SU-DHL-6 (cell line): Measurements from ENCODE around the gene EIF1B.

Experiments used
- CTCF ChIP-seq: fragments of 200-600 bp; sonication (generic); IDR thresholded peaks from one replicate; pipeline ENCODE4 v1.5.1; 2017; ENCODE audit warnings: antibody characterized with exemption, mild to moderate bottlenecking, low read length, moderate library complexity; ENCODE audit not compliant: insufficient read depth, poor library complexity, severe bottlenecking
- EZH2phosphoT487 ChIP-seq: fragments of 200-600 bp; sonication (generic), shearing (Covaris generic); conservative IDR thresholded peaks from 2 replicates; pipeline ENCODE4 v1.6.1; 2018; ENCODE audit warnings: mild to moderate bottlenecking, antibody characterized with exemption, low read length, moderate library complexity, mixed read lengths

DNA sequence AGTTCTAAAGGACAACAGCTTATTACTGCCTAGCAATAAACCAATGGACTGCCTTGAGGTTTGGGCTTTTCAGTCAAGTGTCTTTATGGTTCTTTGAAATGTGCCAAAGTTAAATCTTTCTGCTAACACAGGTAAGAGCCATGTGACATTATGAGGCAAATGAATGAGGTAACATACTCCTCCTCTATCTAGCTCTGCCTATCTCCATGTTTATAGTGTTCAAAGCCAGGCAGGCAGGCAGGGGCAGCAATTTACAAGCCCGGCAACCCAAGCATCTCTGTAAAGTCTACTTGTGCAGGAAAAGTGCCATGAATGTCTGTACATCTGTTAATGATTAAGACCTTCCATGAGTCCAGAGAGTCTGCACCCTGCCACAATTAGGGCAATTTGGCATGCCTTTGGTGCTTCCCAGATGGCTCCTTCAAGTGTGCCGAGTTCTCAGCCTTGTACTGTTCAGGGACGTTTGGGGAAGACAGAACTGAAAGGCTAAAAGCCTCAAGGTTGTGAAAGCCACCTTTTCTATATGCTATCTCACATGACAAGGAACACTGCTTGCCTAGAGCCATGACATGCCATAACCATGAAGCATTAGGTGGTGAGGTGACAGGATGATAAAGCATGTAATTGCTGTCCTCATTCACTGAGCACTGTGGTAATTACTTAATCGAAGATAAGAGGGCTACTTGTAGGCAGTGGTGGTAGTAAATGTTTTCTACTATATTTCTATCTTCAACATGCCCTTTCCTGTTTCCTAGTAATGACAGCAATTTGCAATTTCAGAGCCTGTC, 41.4 kb upstream of the EIF1B start:
- TF ChIP-seq CTCF (no peak), EZH2phosphoT487 (no peak)
